K562 (cell line): ENCODE results near the gene EHBP1.
"Not testable (repeated sequence)": the region's sequence is repeated elsewhere in the genome, so short reads cannot be mapped to it uniquely, and the experiment has no call there.

Source experiments
- CTCF ChIP-seq, 3 experiments: IDR thresholded peaks in 2 of 3; conservative IDR thresholded peaks in 1 of 3; 2 replicates each; pipeline ENCODE4 v1.5.1; 2011 to 2012; ENCODE audit warnings: low read length in 3 of 3, mild to moderate bottlenecking in 3 of 3, control low read depth in 2 of 3, improper control_type of control experiment in 1 of 3, inconsistent platforms in 1 of 3, low read depth in 1 of 3, mixed read lengths in 1 of 3, moderate library complexity in 1 of 3; ENCODE audit not compliant: insufficient read depth in 2 of 3
- HMG20B ChIP-seq: fragments of 250-450 bp; sonication (Bioruptor Pico); IDR thresholded peaks from 2 replicates; pipeline ENCODE4 v1.5.0; 2021; ENCODE audit warnings: mild to moderate bottlenecking
- ZNF224 ChIP-seq: sonication (generic); formaldehyde crosslinking; IDR thresholded peaks from 2 replicates; pipeline ENCODE4 v1.8.0; 2022; ENCODE audit warnings: mild to moderate bottlenecking, missing genetic modification reagents
- ZNF274 ChIP-seq: IDR thresholded peaks from 2 replicates; pipeline ENCODE4 v1.6.1; 2011; ENCODE audit warnings: low read depth, mild to moderate bottlenecking, low read length, moderate library complexity, borderline replicate concordance
- ZNF696 ChIP-seq: fragments of 250-450 bp; sonication (Bioruptor Pico); conservative IDR thresholded peaks from 2 replicates; pipeline ENCODE4 v1.4.0; 2020; ENCODE audit warnings: mild to moderate bottlenecking, moderate library complexity

- not testable (repeated sequence) for TF ChIP-seq ZNF224; ZNF274; ZNF696 (CRISPR knock-in tag); HMG20B (CRISPR knock-in tag); CTCF (IDR thresholded peaks at IDR 0.05 in 2 of 3, conservative IDR thresholded peaks at IDR 0.05 in 1 of 3; ENCODE audit: insufficient read depth in 2 of 3, low read depth in 1 of 3, low read length in 3 of 3)
Observed at GRCh38 chr2:63074399-63074798, 368.9 kb downstream of the EHBP1 start.
